ENCODE data around the gene AGL.
"Not testable (repeated sequence)": the region's sequence is repeated elsewhere in the genome, so short reads cannot be mapped to it uniquely, and the experiment has no call there.

AGL gene

DNA sequence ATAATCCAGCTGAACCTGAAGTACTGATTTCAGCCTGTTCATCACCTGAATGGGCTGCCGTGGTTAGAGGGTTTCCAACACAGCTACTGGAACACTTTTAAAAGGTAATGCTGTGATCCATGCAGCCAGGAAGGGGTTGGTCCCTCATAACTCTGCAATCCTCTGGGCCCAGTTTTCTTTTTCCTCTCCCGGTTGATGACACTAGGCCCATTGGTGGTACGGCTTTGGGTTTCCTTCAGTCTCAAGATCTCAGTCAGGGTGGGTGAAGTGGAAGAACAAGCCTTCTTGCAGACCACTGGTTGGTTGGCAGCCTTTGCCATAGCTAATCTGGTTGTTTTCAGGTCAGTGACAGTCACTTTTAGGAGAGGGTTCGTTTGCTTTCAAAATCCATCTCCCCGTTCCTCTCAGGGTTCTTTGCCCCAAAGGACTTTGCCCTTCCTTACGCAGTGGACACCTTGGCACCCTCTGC, 119.1 kb downstream of the AGL start:
- intact Hi-C loops (cut with DNase I): no loop called here
- DNase-seq: peak in 5 of 42 donors; percentile 6 to 44 (median 13)

DNA sequence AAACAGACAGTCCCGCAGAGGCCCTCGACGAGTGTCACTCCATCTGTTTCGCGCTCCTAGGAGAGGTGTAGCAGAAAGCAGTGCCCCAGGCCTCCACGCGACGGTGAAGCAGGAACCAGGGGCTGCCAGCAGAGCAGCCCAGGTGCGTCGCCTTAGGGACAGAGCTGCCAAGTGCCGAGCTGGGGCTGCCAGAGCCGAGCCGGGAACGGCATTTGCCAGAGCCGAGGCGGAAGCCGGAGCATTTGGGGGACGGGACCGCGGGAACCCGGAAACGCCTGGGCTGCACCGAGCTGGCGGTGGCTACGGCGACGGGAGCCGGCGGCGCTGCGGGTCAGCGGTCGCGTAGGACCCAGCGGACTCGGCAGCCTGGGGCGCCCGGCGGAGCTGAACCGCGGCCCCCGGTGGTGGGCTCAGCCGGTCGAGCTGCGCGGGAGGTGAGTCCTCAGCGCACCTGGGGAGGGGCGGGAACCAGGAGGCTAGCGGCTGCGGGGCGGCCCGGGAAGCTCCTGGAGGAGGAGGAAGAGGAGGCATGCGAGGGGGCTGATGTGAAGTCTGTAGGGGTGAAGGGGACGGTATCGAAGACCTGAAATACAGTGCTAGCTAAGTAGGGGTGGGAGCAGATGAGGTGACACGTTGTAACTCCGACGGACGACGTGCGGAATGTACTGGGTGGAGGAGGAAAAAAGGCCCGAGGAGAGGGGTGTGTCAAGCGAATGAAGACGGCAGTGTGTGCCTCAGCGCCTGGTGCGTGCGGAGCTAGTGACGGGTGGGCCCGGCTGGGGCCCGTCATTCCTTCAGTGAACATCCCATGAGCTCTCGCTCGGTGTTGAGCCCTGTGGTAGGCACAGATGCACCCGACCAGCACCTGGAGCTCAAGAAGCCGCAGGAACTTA, 119.8 kb downstream of the AGL start, which contains the start of gene SLC35A3:
Gene SLC35A3 (plus strand): TSS at position 268 of the 893 bp plus-strand sequence. CDS start 23,559 bp downstream, outside the sequence.
- peak; percentile 59 to 94 (median 86) for DNase-seq
- intact Hi-C loops (cut with DNase I): no loop called here

- intact Hi-C loops (cut with DNase I): no loop called here
- DNase-seq: no peak
These were observed 120.6 kb downstream of the AGL start for GRCh38 chr1:99970713-99971255.

DNA sequence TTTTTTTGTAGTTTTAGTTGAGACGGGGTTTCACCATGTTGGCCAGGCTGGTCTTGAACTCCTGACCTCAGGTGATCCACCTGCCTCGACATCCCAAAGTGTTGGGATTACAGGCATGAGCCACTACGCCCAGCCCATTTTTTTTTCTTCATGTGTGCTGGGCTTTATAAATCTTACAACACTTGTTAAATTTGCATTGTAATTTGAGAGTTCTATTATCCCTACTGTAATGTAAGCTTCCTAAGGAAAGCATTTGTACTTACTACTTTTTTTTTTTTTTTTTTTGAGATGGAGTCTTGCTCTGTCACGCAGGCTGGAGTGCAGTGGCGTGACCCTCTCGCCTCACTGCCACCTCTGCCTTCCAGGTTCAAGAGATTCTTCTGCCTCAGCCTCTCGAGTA, 121.9 kb downstream of the AGL start:
- not testable (repeated sequence) for DNase-seq

More for the DNA sequence above, 121.9 kb downstream of the AGL start:
- intact Hi-C loops (cut with DNase I): not testable (repeated sequence)

Data from head of caudate nucleus (tissue), 42 donors.